Ascending aorta (tissue), 2 donors: ENCODE results near the gene MEF2C. TPM values are rescaled to one million over a fixed set of nuclear protein-coding genes. Genes with fewer than 3 reads are reported as not detected.

ENCODE experiments used
- DNase-seq, 2 donors: peaks; one replicate each; pipeline ENCODE4 v3.0.0-alpha.2; 2019; ENCODE audit warnings: low spot score in 2 of 2
- H3K27ac ChIP-seq, 2 donors: fragments of 200-600 bp; sonication (generic); one replicate each; pipeline ENCODE4 v1.5.1; 2016 to 2017; ENCODE audit warnings: mild to moderate bottlenecking in 1 of 2
- H3K27me3 ChIP-seq: fragments of 200-600 bp; sonication (generic); one replicate; pipeline ENCODE4 v1.5.1; 2017
- H3K36me3 ChIP-seq, 2 donors: fragments of 200-600 bp; sonication (generic); one replicate each; pipeline ENCODE4 v1.5.1; 2016
- H3K4me1 ChIP-seq, 2 donors: fragments of 200-600 bp; sonication (generic); one replicate each; pipeline ENCODE4 v1.5.1; 2016 to 2017; ENCODE audit warnings: mild to moderate bottlenecking in 1 of 2
- H3K4me3 ChIP-seq, 2 donors: fragments of 200-600 bp; sonication (generic); one replicate each; pipeline ENCODE4 v1.5.1; 2016 to 2017; ENCODE audit warnings: mild to moderate bottlenecking in 1 of 2
- H3K9me3 ChIP-seq, 2 donors: fragments of 200-600 bp; sonication (generic); one replicate each; pipeline ENCODE4 v1.5.1; 2016
- intact Hi-C: fragments of 100-400 bp; cut with DNase I; formaldehyde crosslinking; loops from one replicate; pipeline ENCODE4 v1.15.1; 2023
- total RNA-seq: library from RNA; depleted of rRNA; stranded (reverse); fragments of >200 nt; gene quantifications from one replicate; pipeline ENCODE4 v1.1.0, GENCODE V29; 2016
- TF ChIP-seq, protein P1 (sequence below), 3 experiments: fragments of 200-600 bp in 2 of 3; fragments of 450-650 bp in 1 of 3; sonication (generic) in 2 of 3; IDR thresholded peaks; one replicate each; pipeline ENCODE4 v1.5.1; 2016 to 2019; ENCODE audit warnings: antibody characterized with exemption in 3 of 3, mild to moderate bottlenecking in 1 of 3, moderate library complexity in 1 of 3

The MEF2C gene
- total RNA-seq, 1 donor from 2014 or later, result 138 TPM

GRCh38 chr5:88719434-88719833 lies 163.6 kb downstream of the MEF2C start:
- H3K9me3 ChIP-seq, result no peaks in the 10 kb centered on the region
- peaks cover 22 to 43% of the 10 kb centered on the region in 2 donors for H3K36me3 ChIP-seq
- H3K4me3 ChIP-seq, result no peak overlapping the region
- DNase-seq, result no peak
- H3K27ac ChIP-seq, result no peak overlapping the region
- intact Hi-C loops, result no loop called here
- no peaks in the 10 kb centered on the region for H3K4me1 ChIP-seq
- H3K27me3 ChIP-seq, result no peaks in the 10 kb centered on the region
- TF ChIP-seq, protein P1, sequence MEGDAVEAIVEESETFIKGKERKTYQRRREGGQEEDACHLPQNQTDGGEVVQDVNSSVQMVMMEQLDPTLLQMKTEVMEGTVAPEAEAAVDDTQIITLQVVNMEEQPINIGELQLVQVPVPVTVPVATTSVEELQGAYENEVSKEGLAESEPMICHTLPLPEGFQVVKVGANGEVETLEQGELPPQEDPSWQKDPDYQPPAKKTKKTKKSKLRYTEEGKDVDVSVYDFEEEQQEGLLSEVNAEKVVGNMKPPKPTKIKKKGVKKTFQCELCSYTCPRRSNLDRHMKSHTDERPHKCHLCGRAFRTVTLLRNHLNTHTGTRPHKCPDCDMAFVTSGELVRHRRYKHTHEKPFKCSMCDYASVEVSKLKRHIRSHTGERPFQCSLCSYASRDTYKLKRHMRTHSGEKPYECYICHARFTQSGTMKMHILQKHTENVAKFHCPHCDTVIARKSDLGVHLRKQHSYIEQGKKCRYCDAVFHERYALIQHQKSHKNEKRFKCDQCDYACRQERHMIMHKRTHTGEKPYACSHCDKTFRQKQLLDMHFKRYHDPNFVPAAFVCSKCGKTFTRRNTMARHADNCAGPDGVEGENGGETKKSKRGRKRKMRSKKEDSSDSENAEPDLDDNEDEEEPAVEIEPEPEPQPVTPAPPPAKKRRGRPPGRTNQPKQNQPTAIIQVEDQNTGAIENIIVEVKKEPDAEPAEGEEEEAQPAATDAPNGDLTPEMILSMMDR (IDR thresholded peaks at IDR 0.05), result no peak

DNA sequence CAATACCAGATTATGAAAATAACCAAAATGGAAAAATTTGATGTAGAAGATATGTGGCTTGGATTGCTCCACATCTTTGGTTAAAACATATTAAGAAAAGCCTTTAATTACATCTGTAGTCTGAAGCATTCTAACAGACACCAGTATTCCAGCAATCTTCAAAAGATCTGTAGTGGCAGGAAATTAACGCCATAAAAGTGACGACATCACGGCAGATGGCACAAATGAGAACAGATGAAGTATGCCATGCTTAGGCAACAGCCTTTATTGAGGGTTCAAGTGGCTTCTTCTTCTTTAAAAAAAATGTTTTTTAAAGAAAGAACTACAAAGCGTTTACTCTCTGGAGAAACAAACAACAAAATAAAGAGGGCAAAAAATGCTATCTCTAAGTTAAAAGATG lies 164.2 kb downstream of the MEF2C start:
- peaks cover 22 to 41% of the 10 kb centered on the region in 2 donors for H3K36me3 ChIP-seq
- no peak overlapping the region for H3K27ac ChIP-seq
- no peak overlapping the region for H3K4me3 ChIP-seq
- TF ChIP-seq, protein P1 (IDR thresholded peaks at IDR 0.05), result no peak
- intact Hi-C loops, result no loop called here
- H3K27me3 ChIP-seq, result no peaks in the 10 kb centered on the region
- H3K9me3 ChIP-seq, result no peaks in the 10 kb centered on the region
- no peak for DNase-seq
- no peaks in the 10 kb centered on the region for H3K4me1 ChIP-seq

DNA sequence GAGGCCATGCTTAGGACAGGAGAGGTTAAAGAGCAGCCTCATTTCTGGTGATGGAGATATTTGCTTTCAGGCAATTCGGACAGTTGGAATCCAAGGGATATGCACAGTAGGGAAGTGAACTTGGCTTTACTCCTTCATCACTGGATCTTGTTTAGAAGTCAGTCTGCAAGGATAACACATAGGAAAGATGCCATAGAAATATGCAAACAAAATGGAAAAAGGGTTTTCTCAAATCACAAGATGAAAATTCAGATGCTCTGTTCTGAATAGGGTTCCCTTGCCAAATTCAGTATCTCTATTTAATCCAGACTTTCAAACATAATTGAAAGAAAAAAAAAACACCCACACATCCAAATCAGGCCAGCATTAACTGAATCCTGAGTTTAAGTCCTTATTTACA lies 166.9 kb downstream of the MEF2C start:
- DNase-seq, result no peak
- H3K4me3 ChIP-seq, result no peak overlapping the region
- no peak overlapping the region for H3K27ac ChIP-seq
- intact Hi-C loops, result no loop called here
- TF ChIP-seq, protein P1 (IDR thresholded peaks at IDR 0.05), result no peak
- H3K4me1 ChIP-seq, result no peaks in the 10 kb centered on the region
- H3K9me3 ChIP-seq, result no peaks in the 10 kb centered on the region
- no peaks in the 10 kb centered on the region for H3K27me3 ChIP-seq
- peaks cover 9 to 16% of the 10 kb centered on the region in 2 donors for H3K36me3 ChIP-seq

DNA sequence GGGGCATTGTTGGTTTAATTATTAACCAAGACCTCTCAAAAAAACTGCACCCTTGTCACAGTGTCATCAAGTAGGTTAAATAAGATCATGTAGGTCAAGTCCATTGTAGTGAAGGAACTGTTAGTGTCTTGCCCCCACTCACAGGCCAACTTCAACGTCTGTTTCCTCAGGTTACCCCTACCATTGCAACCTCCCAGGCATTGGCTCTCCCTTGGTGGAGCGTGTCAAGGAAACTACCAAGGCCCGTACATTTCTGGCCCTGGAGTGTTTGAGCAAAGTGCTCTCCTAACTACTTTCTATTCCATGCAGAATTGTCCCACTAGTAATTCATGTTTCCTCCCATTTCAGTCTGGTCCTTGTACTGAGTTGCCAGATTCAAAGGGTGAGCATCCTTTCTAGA lies 167.5 kb downstream of the MEF2C start:
- peaks cover 4 to 10% of the 10 kb centered on the region in 2 donors for H3K36me3 ChIP-seq
- TF ChIP-seq, protein P1 (IDR thresholded peaks at IDR 0.05), result no peak
- no peak overlapping the region for H3K27ac ChIP-seq
- no peaks in the 10 kb centered on the region for H3K9me3 ChIP-seq
- no peak for DNase-seq
- intact Hi-C loops, result no loop called here
- H3K4me1 ChIP-seq, result no peaks in the 10 kb centered on the region
- no peak overlapping the region for H3K4me3 ChIP-seq
- no peaks in the 10 kb centered on the region for H3K27me3 ChIP-seq

GRCh38 chr5:88713818-88714217 lies 169.2 kb downstream of the MEF2C start:
- intact Hi-C loops, result no loop called here
- no peaks in the 10 kb centered on the region for H3K4me1 ChIP-seq
- H3K27ac ChIP-seq, result no peak overlapping the region
- no peak for DNase-seq
- no peaks in the 10 kb centered on the region for H3K9me3 ChIP-seq
- H3K36me3 ChIP-seq, result peaks cover 0 to 6% of the 10 kb centered on the region in 2 donors
- H3K4me3 ChIP-seq, result no peak overlapping the region
- TF ChIP-seq, protein P1 (IDR thresholded peaks at IDR 0.05), result no peak
- no peaks in the 10 kb centered on the region for H3K27me3 ChIP-seq
